Heart left ventricle (tissue), 16 donors: ENCODE data around the gene SH3BP1. TPM values are rescaled to one million over a fixed set of nuclear protein-coding genes. Genes with fewer than 3 reads are reported as not detected.
"Not testable (repeated sequence)": the region's sequence is repeated elsewhere in the genome, so short reads cannot be mapped to it uniquely, and the experiment has no call there.

Experiments
- ATAC-seq, 4 donors: fragments of 200-7000 bp; cut with Tn5 transposase; one replicate each; pipeline ENCODE4 v1.9.1; 2020 to 2022; ENCODE audit warnings: moderate library complexity in 4 of 4, mild to moderate bottlenecking in 3 of 4, moderate number of reproducible peaks in 1 of 4
- DNase-seq, 5 donors: peaks; one replicate each; pipeline ENCODE4 v3.0.0-alpha.2; 2020
- H3K27ac ChIP-seq, 12 donors: fragments of 200-600 bp; sonication (generic) in 4 of 12; one replicate each; pipeline versions ENCODE4 v1.5.0 to v1.8.0; 2016 to 2022; ENCODE audit warnings: mild to moderate bottlenecking in 2 of 12
- H3K27me3 ChIP-seq, 9 donors: fragments of 200-600 bp; sonication (generic) in 2 of 9; one replicate each; pipeline versions ENCODE4 v1.5.1 to v1.8.0; 2016 to 2022; ENCODE audit warnings: mild to moderate bottlenecking in 3 of 9
- H3K36me3 ChIP-seq, 9 donors: fragments of 200-600 bp; sonication (generic) in 2 of 9; one replicate each; pipeline versions ENCODE4 v1.5.0 to v1.8.0; 2018 to 2022; ENCODE audit warnings: mild to moderate bottlenecking in 2 of 9
- H3K4me1 ChIP-seq, 12 donors: fragments of 200-600 bp; sonication (generic) in 4 of 12; one replicate each; pipeline versions ENCODE4 v1.5.0 to v1.8.0; 2016 to 2022; ENCODE audit warnings: mild to moderate bottlenecking in 3 of 12
- H3K4me3 ChIP-seq, 12 donors: fragments of 200-600 bp; sonication (generic) in 4 of 12; one replicate each; pipeline versions ENCODE4 v1.5.0 to v1.8.0; 2017 to 2022; ENCODE audit warnings: mild to moderate bottlenecking in 9 of 12, moderate library complexity in 4 of 12
- H3K9me3 ChIP-seq, 12 donors: fragments of 200-600 bp; sonication (generic) in 4 of 12; one replicate each; pipeline versions ENCODE4 v1.5.0 to v1.8.0; 2016 to 2022; ENCODE audit warnings: mild to moderate bottlenecking in 1 of 12
- POLR2A ChIP-seq, 2 donors: fragments of 450-650 bp; IDR thresholded peaks; one replicate each; pipeline ENCODE4 v1.6.1; 2017; ENCODE audit warnings: antibody characterized with exemption in 2 of 2, mild to moderate bottlenecking in 2 of 2, moderate library complexity in 2 of 2
- WGBS, 4 donors: extraction: QIAGEN DNeasy Blood & Tissue Kit in 2 of 4; methylation state at CpG; one replicate each; pipeline versions ENCODE4 v1.1.5 to v1.1.7; 2013 to 2018; 5-methylcytosine and 5-hydroxymethylcytosine counted together
- intact Hi-C, 10 donors: fragments of 100-400 bp; cut with DNase I; formaldehyde crosslinking; loops; one replicate each; pipeline versions ENCODE4 v1.11.1 to v1.14.2; 2022
- polyA plus RNA-seq, 2 donors: library from polyadenylated mRNA; stranded (reverse); fragments of 200-250 nt; gene quantifications; one replicate each; pipeline ENCODE4 v1.2.3, GENCODE V29; 2013
- total RNA-seq, 9 donors: library from RNA; depleted of rRNA in 2 of 9; stranded (reverse); fragments of >200 nt in 2 of 9; fragmentation: NEBNext Ultra II Directional in 3 of 9; extraction: Animal tissue kit (Norgen Biotek cat#: 25700) in 3 of 9; gene quantifications; one replicate each; pipeline versions ENCODE4 v1.1.0 to v1.2.4, GENCODE V29; 2016 to 2023
- TF ChIP-seq, protein P1 (sequence below), 12 donors: fragments of 200-600 bp; sonication (generic) in 4 of 12; IDR thresholded peaks; one replicate each; pipeline versions ENCODE4 v1.5.0 to v1.8.0; 2018 to 2022; ENCODE audit warnings: antibody characterized with exemption in 12 of 12, mild to moderate bottlenecking in 5 of 12
- donor health status: ischemic (EF 13 %, LVEDD 7.1; RV severe dilation, severe dysfunction).
- donor health status: healthy with polysubstance abuse.
- donor health status: DM: no; HTN: yes; CAD: no.
- donor health status: DM: no; HTN: no; CAD: no.
- donor health status: ischemic (EF 25% LVEDD 6.9; RV normal size, moderate dysfunction).
- donor health status: ischemic (EF 25% LVEDD 5.7; RV mildly dilated, moderate dysfunction).
- donor health status: healthy.
- donor health status: DM: yes; HTN: yes; CAD: no.
- donor health status: ischemic (EF 35%, LVEDD 5.7; RV mildly dilated, moderate dysfunction).
- donor health status: nonischemic (EF 11% LVEDD 7.7; RV severe dilation, severe dysfunction).
- donor health status: DM: yes; HTN: yes; CAD: no.
- donor health status: PGD.
- donor health status: ischemic (EF 29% LVEDD 5.4; RV normal size, mild dysfunction).
- donor health status: nonischemic (EF 23%, LVEDD 6.1; RV moderate dilation, normal function).

Gene SH3BP1
- total and polyA plus RNA-seq, 11 donors = 0.44 to 19.7 (median 2.0) TPM

DNA sequence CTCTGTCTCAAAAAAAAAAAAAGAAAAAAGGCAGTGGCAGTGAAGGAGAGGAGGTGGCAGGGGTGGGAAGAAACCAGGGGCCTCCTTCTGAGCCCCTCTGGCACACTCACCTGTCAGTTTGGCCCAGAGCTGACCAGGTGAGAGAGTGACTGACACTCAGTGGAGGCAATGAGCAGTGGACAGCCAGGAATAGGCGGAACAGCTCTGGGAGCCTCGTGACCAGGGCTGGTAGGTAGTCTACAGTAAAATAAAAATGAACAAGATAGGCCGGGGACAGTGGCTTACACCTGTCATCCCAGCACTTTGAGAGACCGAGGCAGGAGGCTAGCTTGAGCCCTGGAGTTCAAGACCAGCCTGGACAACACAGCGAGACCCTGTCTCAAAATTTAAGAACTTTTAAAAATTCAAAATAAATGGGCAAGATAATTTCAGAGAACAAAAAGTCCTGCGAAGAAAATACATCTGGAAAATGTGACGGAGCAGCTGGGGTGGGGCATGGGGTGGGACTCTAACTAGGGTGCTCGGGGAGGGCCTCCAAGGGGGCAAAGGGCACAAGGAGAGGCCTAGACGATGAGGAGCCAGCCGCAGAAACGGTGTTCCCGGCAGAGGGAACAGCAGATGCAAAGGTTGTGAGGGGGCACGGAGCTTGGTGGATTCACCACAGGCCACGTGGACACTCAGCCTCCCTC is 15.2 kb downstream of the SH3BP1 start:
- DNase-seq = no peak
- H3K36me3 ChIP-seq = peaks cover 0 to 50% (median 0%) of the 10 kb centered on the region in 9 donors
- H3K27me3 ChIP-seq = no peaks in the 10 kb centered on the region
- H3K27ac ChIP-seq = no peak overlapping the region
- H3K4me1 ChIP-seq = peaks cover 0 to 26% (median 14%) of the 10 kb centered on the region in 12 donors
- intact Hi-C loops = no loop called here
- no peaks in the 10 kb centered on the region for H3K9me3 ChIP-seq
- TF ChIP-seq, protein P1, sequence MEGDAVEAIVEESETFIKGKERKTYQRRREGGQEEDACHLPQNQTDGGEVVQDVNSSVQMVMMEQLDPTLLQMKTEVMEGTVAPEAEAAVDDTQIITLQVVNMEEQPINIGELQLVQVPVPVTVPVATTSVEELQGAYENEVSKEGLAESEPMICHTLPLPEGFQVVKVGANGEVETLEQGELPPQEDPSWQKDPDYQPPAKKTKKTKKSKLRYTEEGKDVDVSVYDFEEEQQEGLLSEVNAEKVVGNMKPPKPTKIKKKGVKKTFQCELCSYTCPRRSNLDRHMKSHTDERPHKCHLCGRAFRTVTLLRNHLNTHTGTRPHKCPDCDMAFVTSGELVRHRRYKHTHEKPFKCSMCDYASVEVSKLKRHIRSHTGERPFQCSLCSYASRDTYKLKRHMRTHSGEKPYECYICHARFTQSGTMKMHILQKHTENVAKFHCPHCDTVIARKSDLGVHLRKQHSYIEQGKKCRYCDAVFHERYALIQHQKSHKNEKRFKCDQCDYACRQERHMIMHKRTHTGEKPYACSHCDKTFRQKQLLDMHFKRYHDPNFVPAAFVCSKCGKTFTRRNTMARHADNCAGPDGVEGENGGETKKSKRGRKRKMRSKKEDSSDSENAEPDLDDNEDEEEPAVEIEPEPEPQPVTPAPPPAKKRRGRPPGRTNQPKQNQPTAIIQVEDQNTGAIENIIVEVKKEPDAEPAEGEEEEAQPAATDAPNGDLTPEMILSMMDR (IDR thresholded peaks at IDR 0.05) = no peak
- no peak for TF ChIP-seq POLR2A (IDR thresholded peaks at IDR 0.05)
- no peak for ATAC-seq
- 75 to 79% (median 77%) methylated on average over 14 of the region's 14 CpGs for WGBS, 4 donors
- no peak overlapping the region for H3K4me3 ChIP-seq

- intact Hi-C loops = no loop called here
- Histone ChIP-seq H3K4me1 (peaks cover 0 to 31% (median 18%) of the 10 kb centered on the region in 12 donors), H3K27ac (peak overlapping the region in 6 of 12 donors; percentile 26 to 72 (median 44)), H3K27me3 (no peaks in the 10 kb centered on the region), H3K9me3 (no peaks in the 10 kb centered on the region), H3K36me3 (peaks cover 0 to 45% (median 0%) of the 10 kb centered on the region in 9 donors), H3K4me3 (no peak overlapping the region)
- ATAC-seq (no peak), DNase-seq (no peak)
- TF ChIP-seq POLR2A (IDR thresholded peaks at IDR 0.05) = no peak
- TF ChIP-seq, protein P1 (IDR thresholded peaks at IDR 0.05) = no peak
- WGBS, 4 donors = 69 to 86% (median 80%) methylated on average over 12 to 17 of the region's 17 CpGs
Observed at GRCh38 chr22:37655252-37655563, 15.7 kb downstream of the SH3BP1 start.

GRCh38 chr22:37656583-37656982 is 17.1 kb downstream of the SH3BP1 start:
- Histone ChIP-seq H3K4me1 (peaks cover 0 to 44% (median 32%) of the 10 kb centered on the region in 12 donors), H3K36me3 (peaks cover 0 to 31% (median 0%) of the 10 kb centered on the region in 9 donors), H3K27ac (peak overlapping the region in 9 of 12 donors; percentile 2 to 72 (median 33))
- intact Hi-C loops, H3K9me3 ChIP-seq, H3K4me3 ChIP-seq, ATAC-seq, DNase-seq, H3K27me3 ChIP-seq: not testable (repeated sequence)
- 93 to 99% (median 95%) methylated on average over 4 of the region's 4 CpGs for WGBS, 4 donors

- ATAC-seq = no peak
- WGBS, 4 donors = 7 to 10% (median 9%) methylated on average over 5 to 6 of the region's 6 CpGs
- TF ChIP-seq POLR2A (IDR thresholded peaks at IDR 0.05) = no peak
Observed at GRCh38 chr22:37657590-37658132, 18.2 kb downstream of the SH3BP1 start.

More at GRCh38 chr22:37657590-37658132, 18.2 kb downstream of the SH3BP1 start:
- intact Hi-C loops = loop anchor here in 5 of 10 donors (1.0 to 2.0 kb wide), 2 partner anchors 17 to 18 kb away; partner anchors contain the start of gene LGALS1 (in 5 of the 5)
- Histone ChIP-seq H3K4me3 (peak overlapping the region in 11 of 12 donors; percentile 21 to 71 (median 65)), H3K4me1 (peaks cover 0 to 54% (median 39%) of the 10 kb centered on the region in 12 donors), H3K9me3 (no peaks in the 10 kb centered on the region), H3K36me3 (peaks cover 0 to 20% (median 0%) of the 10 kb centered on the region in 9 donors), H3K27me3 (no peaks in the 10 kb centered on the region), H3K27ac (peak overlapping the region in 11 of 12 donors; percentile 63 to 91 (median 81))
- no peak for DNase-seq
